ENCODE results near the gene GPX8. TPM values are rescaled to one million over a fixed set of nuclear protein-coding genes. Genes with fewer than 3 reads are reported as not detected.
A peak's percentile ranks its signal among the peaks of the same experiment; 100 is the strongest.

Gene GPX8, protein sequence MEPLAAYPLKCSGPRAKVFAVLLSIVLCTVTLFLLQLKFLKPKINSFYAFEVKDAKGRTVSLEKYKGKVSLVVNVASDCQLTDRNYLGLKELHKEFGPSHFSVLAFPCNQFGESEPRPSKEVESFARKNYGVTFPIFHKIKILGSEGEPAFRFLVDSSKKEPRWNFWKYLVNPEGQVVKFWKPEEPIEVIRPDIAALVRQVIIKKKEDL
- not detected in 2 replicates for total RNA-seq

DNA sequence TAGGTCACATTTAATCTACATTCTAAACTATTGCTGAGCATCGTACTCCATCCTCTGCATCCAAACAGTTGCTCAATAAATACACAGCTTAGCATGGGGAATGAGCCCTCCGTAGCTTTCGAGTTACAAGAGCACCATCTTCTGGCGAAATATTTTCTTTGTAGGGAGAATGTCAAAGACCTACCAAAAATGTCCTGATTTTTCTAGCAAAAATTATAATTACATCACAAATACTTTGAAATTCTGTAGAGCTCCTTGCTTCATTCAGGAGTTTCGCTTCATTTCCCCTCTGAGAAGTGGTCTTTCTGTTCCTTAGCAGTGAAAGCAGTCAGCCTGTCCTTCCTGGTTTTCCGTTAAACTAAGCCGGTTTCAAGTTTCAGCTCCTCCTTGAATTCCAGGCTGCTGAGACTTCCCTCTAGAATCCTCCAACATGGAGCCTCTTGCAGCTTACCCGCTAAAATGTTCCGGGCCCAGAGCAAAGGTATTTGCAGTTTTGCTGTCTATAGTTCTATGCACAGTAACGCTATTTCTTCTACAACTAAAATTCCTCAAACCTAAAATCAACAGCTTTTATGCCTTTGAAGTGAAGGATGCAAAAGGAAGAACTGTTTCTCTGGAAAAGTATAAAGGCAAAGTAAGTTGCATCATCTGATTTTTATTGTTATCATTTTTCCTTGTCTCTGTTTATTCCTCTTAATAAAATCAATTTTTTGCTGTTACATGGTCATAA lies at the start of gene GPX8:
GPX8 (plus strand) TSS at position 409 of the 730 bp plus-strand sequence; CDS start at position 431, 22 bp downstream.
- Mint-ChIP-seq H3K9me3 (no peaks in the 10 kb centered on the region), H3K4me1 (ENCODE audit: low read depth) (peaks cover 5% of the 10 kb centered on the region), H3K4me3 (ENCODE audit: low read depth) (no peak within 1 kb of the TSS), H3K27me3 (ENCODE audit: low read depth) (peaks cover 56% of the 10 kb centered on the region), H3K36me3 (ENCODE audit: low read depth) (no peaks in the 10 kb centered on the region), H3K27ac (no peak within 1 kb of the TSS)
- no peak for DNase-seq (ENCODE audit: low spot score)
- intact Hi-C loops (cut with micrococcal nuclease) = loop anchor here (1.0 kb wide), 2 partner anchors 254 to 643 kb away; partner anchors contain the start of gene SNX18

- H3K9me3 Mint-ChIP-seq = no peaks in the 10 kb centered on the region
- no peak for DNase-seq (ENCODE audit: low spot score)
- H3K36me3 Mint-ChIP-seq (ENCODE audit: low read depth) = peaks cover 62% of the 10 kb centered on the region
- no peak overlapping the region for H3K27ac Mint-ChIP-seq
- H3K4me3 Mint-ChIP-seq (ENCODE audit: low read depth) = no peak overlapping the region
- intact Hi-C loops (cut with micrococcal nuclease) = no loop called here
- peaks cover 49% of the 10 kb centered on the region for H3K4me1 Mint-ChIP-seq (ENCODE audit: low read depth)
- no peaks in the 10 kb centered on the region for H3K27me3 Mint-ChIP-seq (ENCODE audit: low read depth)
Measured at GRCh38 chr5:55110217-55110616, 49.8 kb upstream of the GPX8 start.

GRCh38 chr5:55113327-55113726 lies 46.6 kb upstream of the GPX8 start:
- peaks cover 29% of the 10 kb centered on the region for H3K4me1 Mint-ChIP-seq (ENCODE audit: low read depth)
- DNase-seq (ENCODE audit: low spot score) = no peak
- intact Hi-C loops (cut with micrococcal nuclease) = no loop called here
- H3K36me3 Mint-ChIP-seq (ENCODE audit: low read depth) = peaks cover 38% of the 10 kb centered on the region
- H3K27ac Mint-ChIP-seq = peak overlapping the region; percentile 3
- H3K9me3 Mint-ChIP-seq = no peaks in the 10 kb centered on the region
- no peaks in the 10 kb centered on the region for H3K27me3 Mint-ChIP-seq (ENCODE audit: low read depth)
- H3K4me3 Mint-ChIP-seq (ENCODE audit: low read depth) = no peak overlapping the region

DNA sequence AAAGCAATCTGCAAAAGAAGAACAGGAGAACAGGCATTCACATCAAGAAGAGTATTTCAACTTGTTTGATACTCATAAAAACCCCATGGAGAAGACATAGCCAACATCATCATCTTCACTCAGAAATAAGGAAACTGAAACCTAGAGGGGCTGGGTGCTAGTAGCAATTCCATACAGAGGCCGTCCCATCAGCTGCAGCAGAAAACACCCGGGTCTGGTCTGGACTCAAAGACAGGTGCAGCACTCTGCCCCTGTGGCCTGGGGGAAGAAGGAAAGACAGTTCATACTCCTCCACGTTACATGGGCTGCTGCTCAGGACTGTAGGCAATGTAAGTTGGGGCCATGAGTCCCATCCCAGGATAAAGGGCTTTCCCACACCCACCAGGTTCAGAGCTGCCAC lies 45.9 kb upstream of the GPX8 start:
- intact Hi-C loops (cut with micrococcal nuclease) = no loop called here
- Mint-ChIP-seq H3K4me3 (ENCODE audit: low read depth) (no peak overlapping the region), H3K36me3 (ENCODE audit: low read depth) (peaks cover 31% of the 10 kb centered on the region), H3K27ac (no peak overlapping the region), H3K4me1 (ENCODE audit: low read depth) (peaks cover 26% of the 10 kb centered on the region), H3K9me3 (peaks cover 4% of the 10 kb centered on the region), H3K27me3 (ENCODE audit: low read depth) (no peaks in the 10 kb centered on the region)
- DNase-seq (ENCODE audit: low spot score) = no peak

DNA sequence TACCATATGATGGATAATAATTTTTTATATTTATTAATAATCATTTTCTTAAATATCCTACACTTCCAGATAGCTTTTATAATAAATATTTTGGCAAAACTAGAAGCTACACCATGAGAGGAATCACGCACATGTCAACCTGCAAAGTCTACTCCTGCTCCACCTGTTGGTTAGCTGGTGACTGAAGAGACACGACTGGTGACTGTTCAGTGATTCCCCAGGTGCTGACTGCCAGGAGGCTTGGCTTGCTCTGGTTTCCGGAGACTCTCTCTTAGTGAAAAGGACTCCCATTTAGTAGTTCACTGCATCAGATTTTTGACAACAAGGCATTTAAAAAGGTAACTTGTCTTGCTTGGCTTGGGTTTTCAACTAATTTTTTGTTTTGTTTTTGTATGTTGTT lies 36.6 kb upstream of the GPX8 start:
- Mint-ChIP-seq H3K4me1 (ENCODE audit: low read depth) (peaks cover 7% of the 10 kb centered on the region), H3K9me3 (peaks cover 17% of the 10 kb centered on the region), H3K27ac (no peak overlapping the region), H3K27me3 (ENCODE audit: low read depth) (peaks cover 10% of the 10 kb centered on the region), H3K36me3 (ENCODE audit: low read depth) (peaks cover 20% of the 10 kb centered on the region), H3K4me3 (ENCODE audit: low read depth) (no peak overlapping the region)
- no peak for DNase-seq (ENCODE audit: low spot score)
- intact Hi-C loops (cut with micrococcal nuclease) = no loop called here

DNA sequence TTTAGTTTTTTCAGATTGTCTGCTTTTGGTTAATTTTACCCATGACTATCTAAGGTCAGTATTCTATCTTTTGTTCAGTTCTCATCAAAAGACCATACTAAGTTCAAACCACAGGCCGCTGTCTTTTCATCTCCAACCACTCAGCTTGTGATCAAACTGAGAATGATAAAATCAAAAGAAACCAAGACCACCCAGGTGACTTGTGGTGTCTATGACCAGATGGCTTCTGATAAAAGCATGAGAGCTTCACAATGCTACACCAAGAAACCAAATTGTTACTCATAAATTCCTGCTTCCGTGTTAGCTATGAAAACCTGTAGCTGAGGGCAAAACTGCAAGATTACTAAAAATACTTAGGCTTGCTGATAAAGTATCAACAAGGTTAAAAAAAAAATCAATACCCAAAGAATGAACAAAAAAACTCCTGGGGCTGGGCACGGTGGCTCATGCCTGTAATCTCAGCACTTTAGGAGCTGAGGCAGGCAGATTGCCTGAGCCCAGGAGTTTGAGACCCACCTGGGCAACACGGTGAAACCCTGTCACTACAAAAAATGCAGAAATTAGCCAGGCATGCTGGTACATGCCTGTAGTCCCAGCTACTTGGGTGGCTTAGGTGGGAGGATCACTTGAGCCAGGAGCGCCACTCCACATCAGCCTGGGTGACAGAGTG lies 25.8 kb upstream of the GPX8 start:
- Mint-ChIP-seq H3K27ac (peak overlapping the region; percentile 39), H3K4me1 (ENCODE audit: low read depth) (peaks cover 41% of the 10 kb centered on the region), H3K9me3 (peaks cover 31% of the 10 kb centered on the region), H3K4me3 (ENCODE audit: low read depth) (no peak overlapping the region), H3K27me3 (ENCODE audit: low read depth) (peaks cover 2% of the 10 kb centered on the region), H3K36me3 (ENCODE audit: low read depth) (peaks cover 41% of the 10 kb centered on the region)
- intact Hi-C loops (cut with micrococcal nuclease) = loop anchor here (1.0 to 2.0 kb wide), 5 partner anchors 8 to 97 kb away; partner anchors contain the start of gene GZMA
- DNase-seq (ENCODE audit: low spot score) = peak; percentile 44

DNA sequence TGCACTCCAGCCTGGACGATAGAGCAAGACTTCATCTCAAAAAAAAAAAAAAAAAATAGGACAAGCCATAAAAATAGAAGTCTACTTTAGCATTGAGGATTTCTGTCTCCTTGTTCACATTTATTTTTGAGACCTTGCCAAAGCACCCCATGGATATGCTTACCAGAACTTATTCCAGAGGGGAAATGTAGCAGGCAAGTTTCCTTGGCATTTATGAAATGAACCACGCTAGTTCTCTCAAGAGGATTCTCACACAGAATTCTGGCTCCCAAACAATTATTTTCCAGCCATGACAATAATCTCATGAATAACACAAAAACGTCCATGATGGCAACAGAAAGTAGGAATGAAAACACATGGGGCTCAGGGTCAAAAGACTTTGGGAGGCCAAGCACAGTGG lies 23.4 kb upstream of the GPX8 start:
- H3K36me3 Mint-ChIP-seq (ENCODE audit: low read depth) = peaks cover 24% of the 10 kb centered on the region
- H3K9me3 Mint-ChIP-seq = peaks cover 12% of the 10 kb centered on the region
- no peak for DNase-seq (ENCODE audit: low spot score)
- H3K27me3 Mint-ChIP-seq (ENCODE audit: low read depth) = peaks cover 2% of the 10 kb centered on the region
- no peak overlapping the region for H3K4me3 Mint-ChIP-seq (ENCODE audit: low read depth)
- intact Hi-C loops (cut with micrococcal nuclease) = no loop called here
- H3K27ac Mint-ChIP-seq = no peak overlapping the region
- H3K4me1 Mint-ChIP-seq (ENCODE audit: low read depth) = peaks cover 54% of the 10 kb centered on the region

GRCh38 chr5:55140908-55141665 lies 18.9 kb upstream of the GPX8 start:
- no peaks in the 10 kb centered on the region for H3K9me3 Mint-ChIP-seq
- H3K4me1 Mint-ChIP-seq (ENCODE audit: low read depth) = peaks cover 63% of the 10 kb centered on the region
- intact Hi-C loops (cut with micrococcal nuclease) = loop anchor here (1.0 to 5.0 kb wide), 2 partner anchors 104 to 214 kb away; no protein-coding TSS in a partner anchor
- H3K27ac Mint-ChIP-seq = peak overlapping the region; percentile 82
- DNase-seq (ENCODE audit: low spot score) = no peak
- H3K36me3 Mint-ChIP-seq (ENCODE audit: low read depth) = peaks cover 23% of the 10 kb centered on the region
- H3K4me3 Mint-ChIP-seq (ENCODE audit: low read depth) = no peak overlapping the region
- peaks cover 6% of the 10 kb centered on the region for H3K27me3 Mint-ChIP-seq (ENCODE audit: low read depth)

DNA sequence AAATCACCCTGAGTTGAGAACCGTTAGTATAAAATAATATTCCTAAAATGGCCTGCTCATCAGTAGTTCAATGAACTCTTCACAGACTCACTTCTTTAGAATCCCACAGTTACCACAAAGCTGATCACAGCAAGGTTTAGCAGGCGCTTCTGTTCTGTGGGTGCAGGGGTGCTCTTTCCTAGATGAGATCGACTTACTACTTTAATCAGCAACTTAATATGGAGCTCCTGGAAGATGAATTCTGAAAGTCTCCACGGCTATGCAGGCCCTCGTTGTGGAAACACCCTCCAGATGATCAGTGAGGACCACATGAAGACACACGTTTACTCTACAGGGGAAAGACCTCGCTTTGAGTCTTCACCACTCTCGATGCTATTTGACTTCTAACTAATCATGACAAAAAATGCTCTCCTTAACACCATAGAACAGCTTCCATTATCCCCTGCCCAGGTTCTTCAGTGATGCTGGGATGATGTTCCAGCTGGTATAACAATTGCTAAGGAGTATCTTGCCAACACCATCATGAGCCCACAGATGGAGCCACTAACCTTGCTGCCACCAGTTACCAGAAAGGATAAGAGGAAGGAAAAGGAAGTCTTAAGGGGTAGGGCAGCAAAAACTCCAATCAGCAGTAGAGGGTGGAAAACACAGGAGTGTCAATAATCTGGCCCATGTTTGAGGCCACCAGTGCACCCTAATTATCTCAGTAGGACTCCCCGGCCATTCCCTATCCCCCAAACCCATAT lies 17.9 kb upstream of the GPX8 start:
- peak; percentile 14 for DNase-seq (ENCODE audit: low spot score)
- H3K4me1 Mint-ChIP-seq (ENCODE audit: low read depth) = peaks cover 67% of the 10 kb centered on the region
- H3K4me3 Mint-ChIP-seq (ENCODE audit: low read depth) = peak overlapping the region; percentile 28

DNA sequence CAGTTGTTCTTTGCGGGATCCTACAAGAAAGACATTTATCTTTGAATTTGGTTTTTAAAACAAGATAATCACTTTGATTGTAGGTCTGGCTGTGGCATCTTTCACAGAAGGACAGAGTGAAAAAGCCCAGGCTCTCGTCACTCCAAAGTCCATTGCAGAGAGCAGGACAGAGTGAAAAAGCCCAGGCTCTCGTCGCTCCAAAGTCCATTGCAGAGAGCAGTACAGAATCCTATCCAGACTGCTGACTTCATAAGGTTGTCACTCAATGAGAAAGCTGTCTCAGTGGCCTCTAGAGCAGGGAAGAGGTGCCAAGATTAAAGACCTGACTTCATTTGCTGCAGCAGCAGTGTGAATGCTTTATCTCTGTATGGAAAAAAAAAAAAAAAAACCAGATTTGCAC lies 16.3 kb upstream of the GPX8 start:
- Mint-ChIP-seq H3K36me3 (ENCODE audit: low read depth) (peaks cover 13% of the 10 kb centered on the region), H3K9me3 (no peaks in the 10 kb centered on the region), H3K4me1 (ENCODE audit: low read depth) (peaks cover 57% of the 10 kb centered on the region), H3K4me3 (ENCODE audit: low read depth) (no peak overlapping the region), H3K27me3 (ENCODE audit: low read depth) (peaks cover 9% of the 10 kb centered on the region), H3K27ac (no peak overlapping the region)
- DNase-seq (ENCODE audit: low spot score) = no peak
- intact Hi-C loops (cut with micrococcal nuclease) = loop anchor here (2.0 to 5.0 kb wide), 2 partner anchors 71 to 216 kb away; no protein-coding TSS in a partner anchor

More for the DNA sequence above, 17.9 kb upstream of the GPX8 start:
- Mint-ChIP-seq H3K36me3 (ENCODE audit: low read depth) (peaks cover 23% of the 10 kb centered on the region), H3K27me3 (ENCODE audit: low read depth) (peaks cover 6% of the 10 kb centered on the region), H3K27ac (peak overlapping the region; percentile 82), H3K9me3 (no peaks in the 10 kb centered on the region)
- intact Hi-C loops (cut with micrococcal nuclease) = loop anchor here (1.0 to 5.0 kb wide), 4 partner anchors 8 to 215 kb away; no protein-coding TSS in a partner anchor

DNA sequence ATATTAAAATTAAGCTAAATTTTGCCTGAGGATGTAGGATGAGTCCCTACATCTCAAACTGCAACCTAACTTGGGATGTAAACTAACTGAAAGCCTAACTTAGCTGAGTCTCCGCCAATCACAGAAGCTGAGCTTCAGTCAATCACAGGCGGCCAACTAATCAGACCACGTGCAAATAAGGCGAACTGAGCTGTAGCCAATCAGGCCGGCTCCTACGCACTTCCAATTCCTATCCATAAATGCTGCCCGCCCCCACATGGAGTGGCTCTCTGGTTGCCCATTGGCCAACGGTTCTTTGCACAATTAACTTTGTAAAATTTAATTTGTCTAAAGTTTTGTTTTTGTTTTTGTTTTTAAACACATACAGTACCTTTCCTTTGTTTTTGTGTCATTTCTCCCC lies 13.9 kb upstream of the GPX8 start:
- Mint-ChIP-seq H3K27me3 (ENCODE audit: low read depth) (peaks cover 22% of the 10 kb centered on the region), H3K4me3 (ENCODE audit: low read depth) (no peak overlapping the region), H3K27ac (no peak overlapping the region), H3K9me3 (no peaks in the 10 kb centered on the region), H3K4me1 (ENCODE audit: low read depth) (peaks cover 52% of the 10 kb centered on the region), H3K36me3 (ENCODE audit: low read depth) (peaks cover 12% of the 10 kb centered on the region)
- no peak for DNase-seq (ENCODE audit: low spot score)
- intact Hi-C loops (cut with micrococcal nuclease) = loop anchor here (1.0 kb wide), 4 partner anchors 44 to 240 kb away; partner anchors contain the start of gene GZMA

All from activated T-helper 2 cell treated with anti-CD3 and anti-CD28 coated beads, Interferon-gamma antibody, Interleukin-2, Interleukin-4, amounts not matched to agents 10 μg/mL and 5 μg/mL and 100 μg/mL, durations not matched to agents 14 hours and 24 hours and 36 hours (primary cell).